HG02571 (cell line): Measurements from ENCODE around the gene GPR15LG.

ENCODE experiments used
- ATAC-seq: cut with Tn5 transposase; IDR thresholded peaks from one replicate; pipeline ENCODE4 v1.9.1; 2021; ENCODE audit warnings: mild to moderate bottlenecking, moderate library complexity; ENCODE audit not compliant: unreplicated experiment

The GPR15LG gene

GRCh38 chr10:84191106-84191505 is 17.5 kb downstream of the GPR15LG start:
- ATAC-seq: no peak

DNA sequence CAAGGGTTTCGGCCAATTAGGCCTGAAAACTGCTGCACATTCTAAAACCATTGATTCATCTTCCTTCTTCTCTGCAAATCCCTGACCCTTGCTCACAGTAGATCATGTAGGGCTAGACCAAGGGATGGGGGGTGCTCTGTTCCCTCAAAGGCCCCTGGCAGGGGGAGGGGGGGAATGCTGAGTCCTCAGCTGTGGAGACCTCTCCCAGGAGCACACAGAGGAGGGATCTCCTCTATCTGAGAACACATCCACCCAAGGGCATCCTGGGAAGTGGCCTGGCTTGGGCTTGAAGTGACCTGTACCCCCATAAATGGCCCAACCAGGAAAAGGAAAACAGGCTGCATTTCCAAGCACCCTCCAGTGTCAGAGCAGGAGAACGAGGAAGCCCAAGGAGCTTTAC is 19.7 kb downstream of the GPR15LG start:
- no peak for ATAC-seq

DNA sequence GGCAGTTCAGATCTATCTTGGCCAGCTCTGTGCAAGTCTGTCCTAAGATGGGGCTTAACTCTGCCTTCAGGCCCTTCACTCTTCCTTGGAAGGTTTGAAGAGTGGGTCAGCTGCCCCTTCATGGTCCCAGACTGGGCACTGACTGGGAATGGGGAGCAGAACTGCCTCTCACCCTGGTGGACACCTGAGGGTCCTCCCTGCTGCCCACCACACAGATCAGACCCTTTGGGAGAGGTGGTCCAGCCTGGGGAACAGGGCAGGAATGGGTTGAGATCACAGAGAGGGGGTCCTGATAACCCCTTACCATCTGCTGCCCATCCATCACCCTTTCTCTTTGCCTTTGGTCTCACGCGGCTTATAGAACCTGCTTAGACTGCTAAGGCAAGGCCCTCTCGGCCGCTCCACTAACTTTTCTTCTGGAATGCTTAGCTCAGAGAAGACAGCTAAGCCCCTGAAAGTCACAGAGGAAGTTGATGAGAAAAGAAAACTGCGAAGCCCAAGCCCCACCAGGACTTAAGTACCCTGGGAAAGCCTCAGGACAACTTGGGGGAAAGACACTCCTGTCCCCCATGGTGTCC is 20.3 kb downstream of the GPR15LG start:
- ATAC-seq: no peak

DNA sequence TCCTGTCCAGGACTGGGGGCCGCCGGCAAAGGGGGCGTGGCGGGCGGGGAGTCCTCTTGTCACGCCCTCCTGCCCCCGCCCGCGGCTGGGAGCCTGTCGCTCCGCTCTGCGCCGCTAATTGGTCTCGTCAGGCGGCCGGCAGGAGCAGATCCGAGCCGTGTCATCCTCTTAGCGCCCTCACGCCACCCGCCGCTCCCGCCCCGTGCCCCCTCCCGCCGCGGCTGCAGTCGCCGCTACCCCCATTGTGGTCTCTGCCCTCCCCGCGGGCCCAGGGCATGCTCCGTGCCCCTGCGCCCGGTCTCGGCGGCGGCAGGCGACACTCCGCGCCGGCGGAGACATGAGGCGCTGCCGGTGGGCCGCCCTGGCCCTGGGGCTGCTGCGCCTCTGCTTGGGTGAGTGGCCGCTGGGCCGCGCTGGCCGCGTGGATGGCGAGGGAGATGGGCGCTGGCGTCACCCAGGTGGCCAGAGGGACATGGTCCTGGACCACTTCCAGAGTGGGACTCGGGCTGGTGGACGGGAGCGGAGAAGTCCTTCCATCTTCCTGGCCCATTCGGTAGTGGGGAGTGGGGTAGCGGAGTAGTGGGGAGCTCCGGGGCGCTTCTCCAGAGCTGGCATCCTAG is 20.9 kb downstream of the GPR15LG start, which contains the start of gene CDHR1:
Gene CDHR1, plus strand, starts transcription at position 114 of the 620 bp plus-strand sequence. Its CDS starts 224 bp downstream, at position 338.
- peak; percentile 73 for ATAC-seq

GRCh38 chr10:84195044-84195830 is 21.6 kb downstream of the GPR15LG start:
- ATAC-seq: no peak

- no peak for ATAC-seq
Observed at GRCh38 chr10:84196083-84196482, 22.5 kb downstream of the GPR15LG start.

- no peak for ATAC-seq
Observed at GRCh38 chr10:84196941-84197340, 23.3 kb downstream of the GPR15LG start.

GRCh38 chr10:84197643-84198042 is 24.0 kb downstream of the GPR15LG start:
- ATAC-seq: no peak

DNA sequence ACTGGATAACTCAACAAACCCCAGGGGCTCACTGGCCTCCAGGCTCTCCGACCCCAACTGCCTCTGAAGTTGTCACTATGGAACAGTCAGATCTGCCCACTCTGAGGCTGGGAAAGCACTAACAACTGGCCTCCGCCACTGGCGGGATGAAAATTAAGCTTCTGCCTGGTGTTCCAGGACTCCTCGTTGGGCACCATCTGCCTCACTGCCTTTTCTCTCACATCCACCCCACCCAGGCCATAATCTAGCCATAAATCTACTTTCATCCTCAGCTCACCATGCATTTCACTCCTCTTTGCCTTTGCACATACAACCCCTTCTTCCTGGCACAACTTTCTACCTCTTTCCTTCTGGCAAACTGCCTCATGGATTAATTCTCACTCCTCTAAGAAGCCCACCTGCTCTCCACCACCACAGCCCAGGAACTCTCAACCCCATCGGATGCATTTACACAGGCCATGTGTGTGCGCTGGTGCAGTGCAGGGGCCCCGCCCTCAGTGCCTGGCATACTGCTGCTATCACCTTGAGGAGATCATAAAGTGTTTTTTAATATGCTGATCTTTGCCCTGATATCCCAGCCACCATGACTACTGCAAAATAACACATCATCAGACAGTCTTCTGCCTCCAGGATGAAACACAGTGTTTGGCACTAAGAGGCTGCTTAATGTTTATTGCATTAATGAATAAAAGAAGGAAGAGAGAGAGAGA is 24.8 kb downstream of the GPR15LG start:
- ATAC-seq: no peak

GRCh38 chr10:84200537-84201243 is 27.1 kb downstream of the GPR15LG start:
- ATAC-seq: no peak

- no peak for ATAC-seq
Observed at GRCh38 chr10:84201244-84201606, 27.6 kb downstream of the GPR15LG start.

DNA sequence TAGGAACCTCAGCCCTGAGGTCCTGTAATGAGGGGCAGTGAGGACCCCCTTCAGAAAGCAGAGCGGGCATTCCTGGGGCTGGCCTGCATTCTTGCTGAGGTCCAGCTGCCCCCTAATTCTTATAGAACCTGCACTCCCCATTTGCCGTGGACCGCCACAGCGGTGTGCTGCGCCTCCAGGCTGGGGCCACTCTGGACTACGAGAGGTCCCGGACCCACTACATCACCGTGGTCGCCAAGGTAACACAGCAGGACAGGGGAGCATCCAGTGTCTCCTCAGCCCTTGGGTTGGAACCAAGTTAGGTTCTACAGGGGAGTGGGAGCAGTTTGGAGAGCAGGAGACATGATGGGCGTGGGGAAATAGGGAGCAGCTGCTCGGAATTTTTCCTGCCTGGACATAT is 28.1 kb downstream of the GPR15LG start:
- ATAC-seq: no peak

DNA sequence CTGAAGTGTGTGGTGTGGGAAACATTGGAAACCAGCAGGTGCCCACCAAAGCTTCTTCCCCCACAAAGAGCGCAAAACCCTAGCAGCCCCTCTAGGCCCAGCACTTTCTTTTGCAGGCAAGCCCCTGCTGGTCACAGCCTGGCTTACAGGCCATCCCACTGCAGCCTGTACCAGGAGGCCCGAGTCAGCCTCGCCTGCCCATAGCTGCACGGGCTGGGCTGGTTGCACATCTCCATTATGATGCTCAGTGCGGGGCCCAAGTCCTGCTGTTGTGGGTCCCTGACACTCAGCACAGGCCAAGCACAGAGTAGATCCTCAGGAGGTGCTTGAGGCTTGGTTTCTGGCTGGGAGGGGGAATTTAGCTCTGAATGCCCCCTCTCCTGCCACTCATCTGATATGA is 28.7 kb downstream of the GPR15LG start:
- no peak for ATAC-seq

DNA sequence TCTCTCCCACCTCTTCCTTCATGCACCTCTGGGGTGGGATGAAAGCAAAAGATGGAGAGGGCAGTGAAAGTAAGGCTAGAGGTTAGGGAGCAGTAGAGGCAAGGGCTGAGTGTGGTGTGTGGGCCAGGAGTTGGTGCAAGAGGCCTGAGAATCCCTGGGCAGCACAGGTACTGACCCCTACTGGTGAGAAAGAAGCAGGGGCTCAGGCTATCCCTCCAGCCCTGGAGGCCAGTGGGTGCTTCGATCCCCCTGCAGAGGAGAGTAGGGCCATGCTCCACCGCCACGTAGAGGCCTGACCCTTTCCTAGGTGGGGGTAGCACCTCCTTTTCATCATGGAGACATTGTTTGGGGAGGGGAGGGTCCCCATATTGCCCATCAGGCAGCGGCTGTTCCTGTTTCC is 30.5 kb downstream of the GPR15LG start:
- ATAC-seq: no peak

DNA sequence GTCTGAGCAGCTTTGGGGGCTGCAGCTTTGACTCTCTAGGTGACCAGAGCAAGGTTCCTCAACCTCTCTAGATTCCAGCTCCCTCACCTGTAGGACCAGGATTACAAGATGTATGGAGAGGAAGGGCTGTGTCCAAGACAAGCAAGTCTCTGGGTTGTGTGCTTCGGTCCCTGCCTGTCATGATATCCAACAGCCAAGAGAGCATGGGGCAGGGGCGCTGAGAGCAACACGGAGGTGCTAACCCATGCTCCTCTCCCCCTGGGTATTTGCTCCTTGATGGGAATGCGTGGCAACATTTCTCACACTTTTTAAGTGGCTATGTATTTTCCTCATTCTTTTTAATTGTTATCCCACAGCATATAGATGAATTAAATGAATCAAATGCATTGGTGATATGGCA is 31.0 kb downstream of the GPR15LG start:
- ATAC-seq: no peak

GRCh38 chr10:84205049-84205852 is 31.6 kb downstream of the GPR15LG start:
- ATAC-seq: peak; percentile 80

- no peak for ATAC-seq
Observed at GRCh38 chr10:84205853-84206525, 32.4 kb downstream of the GPR15LG start.

DNA sequence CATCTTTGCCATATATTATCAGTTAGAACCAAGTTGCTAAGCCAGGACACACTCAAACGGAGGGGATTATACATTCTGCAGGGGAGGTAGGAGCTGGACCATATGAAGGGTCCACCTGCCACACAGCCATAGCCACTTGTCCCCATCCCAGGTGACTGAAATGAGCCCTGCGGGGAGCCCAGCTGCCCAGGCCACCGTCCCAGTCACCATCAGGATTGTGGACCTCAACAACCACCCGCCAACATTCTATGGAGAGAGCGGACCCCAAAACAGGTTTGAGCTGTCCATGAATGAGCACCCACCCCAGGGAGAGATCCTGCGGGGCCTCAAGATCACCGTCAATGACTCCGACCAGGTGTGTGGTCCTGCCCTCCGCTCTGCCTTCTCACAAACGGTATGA is 34.4 kb downstream of the GPR15LG start:
- no peak for ATAC-seq

- ATAC-seq: no peak
Observed at GRCh38 chr10:84211566-84211965, 38.0 kb downstream of the GPR15LG start.

DNA sequence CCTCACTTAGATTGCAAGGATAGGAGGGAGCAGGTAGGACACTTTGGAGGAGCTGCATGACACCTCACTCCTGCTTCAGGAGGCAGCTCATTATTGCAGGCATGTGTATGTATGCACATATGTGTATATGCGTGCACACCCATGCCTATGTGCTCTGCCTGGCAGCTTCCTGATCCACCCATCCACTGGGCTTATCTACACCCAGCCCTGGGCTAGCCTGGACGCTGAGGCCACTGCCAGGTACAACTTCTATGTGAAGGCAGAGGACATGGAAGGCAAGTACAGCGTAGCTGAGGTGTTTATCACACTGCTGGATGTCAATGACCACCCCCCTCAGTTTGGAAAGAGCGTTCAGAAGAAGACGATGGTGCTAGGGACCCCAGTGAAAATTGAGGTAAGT is 38.4 kb downstream of the GPR15LG start:
- ATAC-seq: no peak
